KMS-11 (cell line): ENCODE measurements around the gene DMD.

ENCODE experiments used
- H2AFZ ChIP-seq: fragments of 200-600 bp; sonication (generic); 2 replicates; pipeline ENCODE4 v1.6.1; 2016; ENCODE audit warnings: antibody characterized with exemption, mixed run types, low read depth
- H3K27ac ChIP-seq: fragments of 200-600 bp; sonication (generic); 2 replicates; pipeline ENCODE4 v1.6.1; 2016; ENCODE audit warnings: mild to moderate bottlenecking, mixed run types
- H3K27me3 ChIP-seq: fragments of 200-600 bp; sonication (generic); 2 replicates; pipeline ENCODE4 v1.6.1; 2017; ENCODE audit warnings: mild to moderate bottlenecking, low read depth, mixed run types, moderate library complexity; ENCODE audit not compliant: insufficient read depth
- H3K36me3 ChIP-seq: fragments of 200-600 bp; sonication (generic); 2 replicates; pipeline ENCODE4 v1.6.1; 2017; ENCODE audit warnings: mild to moderate bottlenecking, mixed run types; ENCODE audit not compliant: insufficient read depth
- H3K4me1 ChIP-seq: fragments of 200-600 bp; sonication (generic); 2 replicates; pipeline ENCODE4 v1.6.1; 2016; ENCODE audit warnings: mild to moderate bottlenecking, low read depth, mixed run types; ENCODE audit not compliant: poor library complexity, severe bottlenecking
- H3K4me2 ChIP-seq: fragments of 200-600 bp; sonication (generic); 2 replicates; pipeline ENCODE4 v1.7.0; 2016; ENCODE audit warnings: mild to moderate bottlenecking, mixed run types
- H3K4me3 ChIP-seq: fragments of 200-600 bp; sonication (generic); IDR thresholded peaks from 2 replicates; pipeline ENCODE4 v1.6.1; 2017; ENCODE audit warnings: low read depth, low read length, mixed read lengths; ENCODE audit not compliant: insufficient read depth
- H3K79me2 ChIP-seq: fragments of 200-600 bp; sonication (generic); 2 replicates; pipeline ENCODE4 v1.6.1; 2016; ENCODE audit warnings: low read depth, mixed run types; ENCODE audit not compliant: insufficient read depth
- H3K9ac ChIP-seq: fragments of 200-600 bp; sonication (generic); 2 replicates; pipeline ENCODE4 v1.6.1; 2016; ENCODE audit warnings: mild to moderate bottlenecking, mixed run types
- H4K20me1 ChIP-seq: fragments of 200-600 bp; sonication (generic); 2 replicates; pipeline ENCODE4 v1.6.1; 2016; ENCODE audit warnings: mild to moderate bottlenecking, mixed run types; ENCODE audit not compliant: insufficient read depth
- TF ChIP-seq, protein P1 (sequence below): fragments of 200-600 bp; sonication (generic); conservative IDR thresholded peaks from 2 replicates; pipeline ENCODE4 v1.6.1; 2017; ENCODE audit warnings: low read depth, mild to moderate bottlenecking, antibody characterized with exemption, low read length, moderate library complexity, mixed read lengths

Gene DMD

DNA sequence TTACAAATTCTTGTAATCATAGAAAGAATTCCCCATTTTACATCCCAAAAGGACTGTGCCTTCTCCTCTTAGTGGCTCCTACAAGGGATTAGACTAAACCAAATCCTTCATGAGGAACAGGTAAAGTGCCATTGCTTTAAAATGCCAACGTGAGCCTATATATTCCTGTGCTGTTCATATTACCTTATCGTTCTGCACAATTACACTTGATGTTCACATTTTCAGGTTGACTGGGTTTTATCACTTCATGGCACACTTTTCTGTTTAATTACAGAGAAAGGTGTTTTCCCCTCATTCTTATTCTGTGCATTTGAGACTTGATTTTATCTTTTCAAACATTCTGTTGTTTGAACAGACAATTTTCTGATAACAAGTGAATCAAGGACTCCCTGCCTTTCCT is 1493.9 kb downstream of the DMD start:
- Histone ChIP-seq H3K27me3 (no peaks in the 10 kb centered on the region), H3K9ac (no peak overlapping the region), H3K79me2 (no peaks in the 10 kb centered on the region), H3K4me2 (no peak overlapping the region), H2AFZ (no peak overlapping the region), H3K27ac (no peak overlapping the region), H3K4me1 (no peaks in the 10 kb centered on the region), H4K20me1 (no peaks in the 10 kb centered on the region), H3K36me3 (no peaks in the 10 kb centered on the region), H3K4me3 (no peak overlapping the region)
- TF ChIP-seq, protein P1, sequence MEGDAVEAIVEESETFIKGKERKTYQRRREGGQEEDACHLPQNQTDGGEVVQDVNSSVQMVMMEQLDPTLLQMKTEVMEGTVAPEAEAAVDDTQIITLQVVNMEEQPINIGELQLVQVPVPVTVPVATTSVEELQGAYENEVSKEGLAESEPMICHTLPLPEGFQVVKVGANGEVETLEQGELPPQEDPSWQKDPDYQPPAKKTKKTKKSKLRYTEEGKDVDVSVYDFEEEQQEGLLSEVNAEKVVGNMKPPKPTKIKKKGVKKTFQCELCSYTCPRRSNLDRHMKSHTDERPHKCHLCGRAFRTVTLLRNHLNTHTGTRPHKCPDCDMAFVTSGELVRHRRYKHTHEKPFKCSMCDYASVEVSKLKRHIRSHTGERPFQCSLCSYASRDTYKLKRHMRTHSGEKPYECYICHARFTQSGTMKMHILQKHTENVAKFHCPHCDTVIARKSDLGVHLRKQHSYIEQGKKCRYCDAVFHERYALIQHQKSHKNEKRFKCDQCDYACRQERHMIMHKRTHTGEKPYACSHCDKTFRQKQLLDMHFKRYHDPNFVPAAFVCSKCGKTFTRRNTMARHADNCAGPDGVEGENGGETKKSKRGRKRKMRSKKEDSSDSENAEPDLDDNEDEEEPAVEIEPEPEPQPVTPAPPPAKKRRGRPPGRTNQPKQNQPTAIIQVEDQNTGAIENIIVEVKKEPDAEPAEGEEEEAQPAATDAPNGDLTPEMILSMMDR, result no peak

GRCh38 chrX:31715675-31716074 is 1495.7 kb downstream of the DMD start:
- Histone ChIP-seq H3K9ac (no peak overlapping the region), H3K4me2 (no peak overlapping the region), H3K36me3 (no peaks in the 10 kb centered on the region), H3K4me3 (no peak overlapping the region), H2AFZ (no peak overlapping the region), H3K4me1 (no peaks in the 10 kb centered on the region), H3K27ac (no peak overlapping the region), H4K20me1 (no peaks in the 10 kb centered on the region), H3K27me3 (no peaks in the 10 kb centered on the region), H3K79me2 (no peaks in the 10 kb centered on the region)
- TF ChIP-seq, protein P1, result no peak

DNA sequence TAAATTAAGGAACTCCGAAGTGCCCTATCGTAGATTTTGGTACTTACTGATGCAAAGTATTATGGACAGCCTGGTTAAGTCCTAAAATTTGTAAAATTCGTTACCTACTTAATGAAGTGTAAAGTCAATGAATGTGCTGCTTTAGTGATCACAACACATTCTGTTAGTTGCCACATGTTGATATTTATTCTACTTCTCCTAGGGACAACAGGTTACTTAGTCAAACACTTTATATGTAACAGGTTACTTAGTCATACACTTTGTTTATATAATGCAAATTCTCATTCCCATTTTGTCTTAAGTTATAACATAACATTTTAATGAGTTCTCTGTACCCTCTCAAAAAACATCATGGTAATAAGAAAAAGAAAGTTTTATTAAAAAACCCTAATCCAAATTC is 1496.6 kb downstream of the DMD start:
- Histone ChIP-seq H3K79me2 (no peaks in the 10 kb centered on the region), H3K4me3 (no peak overlapping the region), H3K27ac (no peak overlapping the region), H3K9ac (no peak overlapping the region), H2AFZ (no peak overlapping the region), H3K27me3 (no peaks in the 10 kb centered on the region), H3K36me3 (no peaks in the 10 kb centered on the region), H3K4me1 (no peaks in the 10 kb centered on the region), H4K20me1 (no peaks in the 10 kb centered on the region), H3K4me2 (no peak overlapping the region)
- TF ChIP-seq, protein P1, result no peak

- Histone ChIP-seq H3K79me2 (no peaks in the 10 kb centered on the region), H3K4me2 (no peak overlapping the region), H4K20me1 (no peaks in the 10 kb centered on the region), H3K36me3 (no peaks in the 10 kb centered on the region), H3K9ac (no peak overlapping the region), H3K4me3 (no peak overlapping the region), H2AFZ (no peak overlapping the region), H3K27ac (no peak overlapping the region), H3K4me1 (no peaks in the 10 kb centered on the region), H3K27me3 (no peaks in the 10 kb centered on the region)
- TF ChIP-seq, protein P1, result no peak
These were observed 1498.2 kb downstream of the DMD start for GRCh38 chrX:31713120-31713519.
